Testis (tissue), 2 donors: ENCODE measurements around the gene FBXL13.
"Not testable (repeated sequence)": the region's sequence is repeated elsewhere in the genome, so short reads cannot be mapped to it uniquely, and the experiment has no call there.

Source experiments
- POLR2A ChIP-seq: fragments of 450-650 bp; IDR thresholded peaks from one replicate; pipeline ENCODE4 v1.6.1; 2017; ENCODE audit warnings: antibody characterized with exemption, mild to moderate bottlenecking, moderate library complexity
- TF ChIP-seq, protein P1 (sequence below), 3 experiments: fragments of 450-650 bp in 2 of 3; fragments of 200-600 bp in 1 of 3; sonication (generic) in 1 of 3; IDR thresholded peaks; one replicate each; pipeline ENCODE4 v1.5.1; 2016 to 2019; ENCODE audit warnings: antibody characterized with exemption in 3 of 3, mild to moderate bottlenecking in 2 of 3, moderate library complexity in 1 of 3

DNA sequence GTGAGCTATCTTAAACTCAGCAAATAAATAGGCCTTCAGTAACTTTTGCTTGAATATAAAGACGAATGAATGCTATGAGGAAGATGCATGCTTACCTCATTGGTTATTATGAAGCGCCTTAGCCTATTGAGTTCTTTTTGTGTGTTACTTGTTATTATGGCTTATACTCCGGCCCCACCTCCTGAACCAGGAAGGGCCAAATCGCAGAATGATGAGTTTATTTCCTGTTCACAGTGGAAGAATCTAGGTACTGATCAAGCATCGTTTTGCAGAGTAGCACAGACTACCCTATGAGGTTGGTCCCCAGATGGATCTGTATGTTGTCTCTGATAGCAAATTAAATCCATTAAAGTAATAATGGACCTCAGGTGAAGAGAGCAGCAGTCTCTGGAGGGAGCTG, 283.2 kb downstream of the FBXL13 start:
- TF ChIP-seq, protein P1, sequence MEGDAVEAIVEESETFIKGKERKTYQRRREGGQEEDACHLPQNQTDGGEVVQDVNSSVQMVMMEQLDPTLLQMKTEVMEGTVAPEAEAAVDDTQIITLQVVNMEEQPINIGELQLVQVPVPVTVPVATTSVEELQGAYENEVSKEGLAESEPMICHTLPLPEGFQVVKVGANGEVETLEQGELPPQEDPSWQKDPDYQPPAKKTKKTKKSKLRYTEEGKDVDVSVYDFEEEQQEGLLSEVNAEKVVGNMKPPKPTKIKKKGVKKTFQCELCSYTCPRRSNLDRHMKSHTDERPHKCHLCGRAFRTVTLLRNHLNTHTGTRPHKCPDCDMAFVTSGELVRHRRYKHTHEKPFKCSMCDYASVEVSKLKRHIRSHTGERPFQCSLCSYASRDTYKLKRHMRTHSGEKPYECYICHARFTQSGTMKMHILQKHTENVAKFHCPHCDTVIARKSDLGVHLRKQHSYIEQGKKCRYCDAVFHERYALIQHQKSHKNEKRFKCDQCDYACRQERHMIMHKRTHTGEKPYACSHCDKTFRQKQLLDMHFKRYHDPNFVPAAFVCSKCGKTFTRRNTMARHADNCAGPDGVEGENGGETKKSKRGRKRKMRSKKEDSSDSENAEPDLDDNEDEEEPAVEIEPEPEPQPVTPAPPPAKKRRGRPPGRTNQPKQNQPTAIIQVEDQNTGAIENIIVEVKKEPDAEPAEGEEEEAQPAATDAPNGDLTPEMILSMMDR (IDR thresholded peaks at IDR 0.05) = not testable (repeated sequence)
- not testable (repeated sequence) for TF ChIP-seq POLR2A
